Measurements from ENCODE around the gene MED13L. TPM values are rescaled to one million over a fixed set of nuclear protein-coding genes. Genes with fewer than 3 reads are reported as not detected.

Gene MED13L
- total RNA-seq, 2 experiments from 2014 or later, result 203 to 208 TPM

DNA sequence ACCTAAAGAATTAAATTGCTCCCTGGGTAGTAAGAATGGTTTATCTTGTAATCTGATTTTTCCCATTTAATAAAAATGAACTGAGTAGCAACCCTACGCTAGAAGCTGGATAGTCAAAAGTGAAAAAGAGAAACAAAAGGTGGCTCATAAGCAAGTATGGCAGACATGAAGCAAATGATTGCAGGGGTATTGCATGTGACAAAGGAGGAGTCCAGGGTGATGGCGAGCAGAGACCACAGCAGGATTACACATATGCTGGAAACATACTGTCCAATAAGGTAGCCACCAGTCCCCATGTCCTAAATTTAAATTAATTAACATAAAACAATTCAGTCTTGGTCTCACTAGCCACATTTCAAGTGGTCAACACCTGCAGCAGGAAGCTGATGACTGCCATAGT lies 283.8 kb downstream of the MED13L start:
- H3K4me1 Mint-ChIP-seq (ENCODE audit: low read depth), result peaks cover 26% of the 10 kb centered on the region
- Histone ChIP-seq H3K9me3 (ENCODE audit: control insufficient read depth in 1 of 2, insufficient read depth in 1 of 2, low read length in 2 of 2) (no peaks in the 10 kb centered on the region), H3K4me3 (ENCODE audit: low read length) (no peak overlapping the region), H3K27me3 (ENCODE audit: control insufficient read depth in 1 of 2, insufficient read depth in 2 of 2, low read length in 2 of 2) (no peaks in the 10 kb centered on the region), H3K27ac (ENCODE audit: low read depth in 1 of 2, low read length in 2 of 2) (no peak overlapping the region), H3K4me1 (ENCODE audit: insufficient read depth, low read length) (peaks cover 7% of the 10 kb centered on the region), H3K36me3 (ENCODE audit: insufficient read depth, low read length) (peaks cover 69% of the 10 kb centered on the region)
- CTCF ChIA-PET, result interaction anchor here (0.7 kb wide), 1 partner anchor 710 kb away, joined by 3 read pairs; no protein-coding TSS in a partner anchor
- TF ChIP-seq CTCF (IDR thresholded peaks at IDR 0.05), result no peak
- POLR2A ChIA-PET, result interaction anchor here (1.5 kb wide), 1 partner anchor 10 kb away, joined by 3 read pairs; no protein-coding TSS in a partner anchor
- H3K27ac Mint-ChIP-seq, result no peak overlapping the region
- no peak overlapping the region for H3K4me3 Mint-ChIP-seq
- H3K36me3 Mint-ChIP-seq (ENCODE audit: low read depth), result peaks cover 97% of the 10 kb centered on the region
- no peak for ATAC-seq (ENCODE audit: poor library complexity)
- H3K9me3 Mint-ChIP-seq, result no peaks in the 10 kb centered on the region
- H3K27me3 Mint-ChIP-seq, result no peaks in the 10 kb centered on the region
- intact Hi-C loops (cut with DNase I, micrococcal nuclease), result no loop called here
- DNase-seq, result no peak

GRCh38 chr12:115990241-115990640 lies 287.3 kb downstream of the MED13L start:
- Histone ChIP-seq H3K4me3 (ENCODE audit: low read length) (no peak overlapping the region), H3K4me1 (ENCODE audit: insufficient read depth, low read length) (peaks cover 4% of the 10 kb centered on the region), H3K9me3 (ENCODE audit: control insufficient read depth in 1 of 2, insufficient read depth in 1 of 2, low read length in 2 of 2) (no peaks in the 10 kb centered on the region), H3K27ac (ENCODE audit: low read depth in 1 of 2, low read length in 2 of 2) (no peak overlapping the region), H3K36me3 (ENCODE audit: insufficient read depth, low read length) (peaks cover 75% of the 10 kb centered on the region), H3K27me3 (ENCODE audit: control insufficient read depth in 1 of 2, insufficient read depth in 2 of 2, low read length in 2 of 2) (no peaks in the 10 kb centered on the region)
- Mint-ChIP-seq H3K36me3 (ENCODE audit: low read depth) (peaks cover 95% of the 10 kb centered on the region), H3K27me3 (no peaks in the 10 kb centered on the region), H3K27ac (no peak overlapping the region), H3K4me1 (ENCODE audit: low read depth) (peaks cover 30% of the 10 kb centered on the region), H3K4me3 (no peak overlapping the region), H3K9me3 (no peaks in the 10 kb centered on the region)
- DNase-seq (no peak), ATAC-seq (ENCODE audit: poor library complexity) (no peak)
- ChIA-PET POLR2A (no interaction called here), CTCF (no interaction called here)
- no peak for TF ChIP-seq CTCF (IDR thresholded peaks at IDR 0.05)
- intact Hi-C loops (cut with DNase I, micrococcal nuclease), result no loop called here

DNA sequence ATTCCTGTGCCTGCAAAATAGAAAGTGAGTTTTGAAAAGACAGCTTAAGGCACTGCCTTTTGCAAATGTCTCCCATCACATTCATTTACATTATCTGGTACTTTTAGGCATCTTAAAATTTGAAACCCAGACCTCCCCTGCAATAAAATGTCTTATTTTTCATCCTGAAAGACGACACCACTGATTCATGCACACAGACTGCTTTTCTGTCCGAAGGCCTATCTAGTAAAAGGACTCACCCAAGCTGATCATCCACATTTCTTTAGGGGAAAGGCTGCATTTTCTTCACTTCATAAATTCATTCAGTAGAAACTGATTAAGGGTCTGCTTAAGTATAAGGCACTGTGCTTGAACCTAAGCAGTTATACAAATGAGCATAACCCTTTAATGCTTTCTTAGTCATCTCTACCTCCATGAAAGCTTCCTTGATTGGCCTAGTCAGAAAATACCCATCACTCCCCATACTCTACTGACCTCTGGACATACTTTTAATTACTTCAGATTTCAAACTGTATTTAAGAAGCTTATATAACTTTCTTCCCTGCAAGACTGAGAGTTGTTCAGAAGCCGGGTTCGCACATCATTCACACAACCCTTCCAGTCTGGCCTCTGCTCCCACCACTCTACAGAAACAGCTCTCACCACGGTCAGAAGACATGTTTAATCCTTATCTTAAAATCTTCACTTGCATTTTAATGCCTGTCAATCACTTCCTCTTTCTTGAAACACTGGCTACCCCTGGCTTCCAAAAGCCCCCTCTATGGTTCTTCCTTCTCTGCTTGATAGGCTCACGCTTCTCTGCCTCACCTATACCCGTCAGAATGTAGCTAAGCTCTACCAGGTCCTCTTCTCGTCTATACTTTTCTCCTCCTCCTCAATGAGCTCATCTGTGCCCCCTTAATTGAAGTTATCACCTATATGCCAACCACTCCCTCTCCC lies 288.6 kb downstream of the MED13L start:
- H3K9me3 ChIP-seq (ENCODE audit: control insufficient read depth in 1 of 2, insufficient read depth in 1 of 2, low read length in 2 of 2), result no peaks in the 10 kb centered on the region
- DNase-seq (no peak), ATAC-seq (ENCODE audit: poor library complexity) (no peak)
- Mint-ChIP-seq H3K27me3 (no peaks in the 10 kb centered on the region), H3K9me3 (no peaks in the 10 kb centered on the region), H3K27ac (peak overlapping the region; percentile 31), H3K4me3 (no peak overlapping the region), H3K36me3 (ENCODE audit: low read depth) (peaks cover 92% of the 10 kb centered on the region), H3K4me1 (ENCODE audit: low read depth) (peaks cover 30% of the 10 kb centered on the region)
- H3K4me1 ChIP-seq (ENCODE audit: insufficient read depth, low read length), result peaks cover 4% of the 10 kb centered on the region
- CTCF ChIA-PET, result interaction anchor here (0.6 to 1.2 kb wide), 2 partner anchors 12 to 523 kb away, joined by 3 to 4 read pairs; no protein-coding TSS in a partner anchor
- H3K36me3 ChIP-seq (ENCODE audit: insufficient read depth, low read length), result peaks cover 70% of the 10 kb centered on the region
- H3K27me3 ChIP-seq (ENCODE audit: control insufficient read depth in 1 of 2, insufficient read depth in 2 of 2, low read length in 2 of 2), result no peaks in the 10 kb centered on the region
- intact Hi-C loops (cut with DNase I, micrococcal nuclease), result no loop called here
- no peak overlapping the region for H3K4me3 ChIP-seq (ENCODE audit: low read length)
- H3K27ac ChIP-seq (ENCODE audit: low read depth in 1 of 2, low read length in 2 of 2), result no peak overlapping the region
- TF ChIP-seq CTCF (IDR thresholded peaks at IDR 0.05), result no peak
- POLR2A ChIA-PET, result interaction anchor here (0.6 kb wide), 1 partner anchor 1061 kb away, joined by 3 read pairs; no protein-coding TSS in a partner anchor
